ENCODE measurements around the gene P2RX1.

DNA sequence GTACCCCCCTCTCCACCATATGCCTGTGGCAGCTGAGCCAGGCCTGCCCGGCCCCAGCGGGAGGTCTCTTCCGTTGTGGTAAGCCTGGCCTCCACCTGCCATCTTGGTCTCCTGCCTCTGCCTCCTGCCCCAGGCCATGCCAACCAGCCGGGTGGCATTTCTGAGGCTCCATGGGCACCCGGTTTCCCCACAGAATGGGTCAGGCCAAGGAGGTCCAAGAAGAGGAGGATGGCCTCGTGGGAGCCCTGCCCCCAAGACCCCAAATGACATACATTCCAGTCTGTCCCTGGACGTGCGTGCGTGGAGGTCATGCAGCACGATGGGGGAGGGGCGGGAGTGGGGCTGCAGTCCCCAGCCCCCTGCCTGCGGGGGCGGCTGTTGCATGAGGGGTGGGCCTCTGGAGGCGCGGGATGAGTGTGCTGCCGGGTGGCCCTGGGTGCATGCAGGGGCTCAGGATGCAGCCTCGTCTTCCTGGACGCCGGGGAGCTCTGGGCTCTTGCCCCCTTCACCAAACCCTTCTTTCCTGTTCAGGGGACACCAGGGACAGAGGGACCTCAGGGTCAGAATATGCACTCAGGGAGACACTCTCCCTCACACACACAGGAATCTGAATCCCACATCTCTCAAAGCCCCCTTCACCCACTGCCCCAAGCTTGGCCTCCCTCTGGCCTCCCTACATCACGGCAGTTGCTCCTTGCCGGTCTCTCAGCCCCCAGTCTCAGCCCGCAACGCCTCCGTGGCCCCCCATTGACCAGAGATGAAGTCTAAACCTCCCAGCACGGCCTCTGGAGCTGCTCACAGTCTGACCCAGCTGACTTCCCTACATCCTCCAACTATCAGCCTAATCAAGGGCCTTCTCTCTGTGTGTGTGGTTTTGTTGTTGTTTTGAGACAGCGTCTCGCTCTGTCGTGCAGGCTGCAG lies 54.2 kb downstream of the P2RX1 start:
- no peak for TF ChIP-seq POLR2AphosphoS5 (IDR thresholded peaks at IDR 0.05; ENCODE audit: low read depth, low read length)
- TF ChIP-seq, protein P1, sequence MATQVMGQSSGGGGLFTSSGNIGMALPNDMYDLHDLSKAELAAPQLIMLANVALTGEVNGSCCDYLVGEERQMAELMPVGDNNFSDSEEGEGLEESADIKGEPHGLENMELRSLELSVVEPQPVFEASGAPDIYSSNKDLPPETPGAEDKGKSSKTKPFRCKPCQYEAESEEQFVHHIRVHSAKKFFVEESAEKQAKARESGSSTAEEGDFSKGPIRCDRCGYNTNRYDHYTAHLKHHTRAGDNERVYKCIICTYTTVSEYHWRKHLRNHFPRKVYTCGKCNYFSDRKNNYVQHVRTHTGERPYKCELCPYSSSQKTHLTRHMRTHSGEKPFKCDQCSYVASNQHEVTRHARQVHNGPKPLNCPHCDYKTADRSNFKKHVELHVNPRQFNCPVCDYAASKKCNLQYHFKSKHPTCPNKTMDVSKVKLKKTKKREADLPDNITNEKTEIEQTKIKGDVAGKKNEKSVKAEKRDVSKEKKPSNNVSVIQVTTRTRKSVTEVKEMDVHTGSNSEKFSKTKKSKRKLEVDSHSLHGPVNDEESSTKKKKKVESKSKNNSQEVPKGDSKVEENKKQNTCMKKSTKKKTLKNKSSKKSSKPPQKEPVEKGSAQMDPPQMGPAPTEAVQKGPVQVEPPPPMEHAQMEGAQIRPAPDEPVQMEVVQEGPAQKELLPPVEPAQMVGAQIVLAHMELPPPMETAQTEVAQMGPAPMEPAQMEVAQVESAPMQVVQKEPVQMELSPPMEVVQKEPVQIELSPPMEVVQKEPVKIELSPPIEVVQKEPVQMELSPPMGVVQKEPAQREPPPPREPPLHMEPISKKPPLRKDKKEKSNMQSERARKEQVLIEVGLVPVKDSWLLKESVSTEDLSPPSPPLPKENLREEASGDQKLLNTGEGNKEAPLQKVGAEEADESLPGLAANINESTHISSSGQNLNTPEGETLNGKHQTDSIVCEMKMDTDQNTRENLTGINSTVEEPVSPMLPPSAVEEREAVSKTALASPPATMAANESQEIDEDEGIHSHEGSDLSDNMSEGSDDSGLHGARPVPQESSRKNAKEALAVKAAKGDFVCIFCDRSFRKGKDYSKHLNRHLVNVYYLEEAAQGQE (IDR thresholded peaks at IDR 0.05; ENCODE audit: insufficient read depth in 1 of 2, low read depth in 2 of 2, low read length in 2 of 2) = no peak
- TF ChIP-seq SIN3A (IDR thresholded peaks at IDR 0.05; ENCODE audit: borderline replicate concordance, insufficient read depth, low read length) = no peak
- TF ChIP-seq TAF1 (IDR thresholded peaks at IDR 0.05; ENCODE audit: borderline replicate concordance, insufficient read depth, low read length) = no peak
- no peak for TF ChIP-seq FOXP2 (optimal IDR thresholded peaks at IDR 0.05; ENCODE audit: borderline replicate concordance, extremely low read depth, extremely low read length, insufficient read depth)
